Testis (tissue), 2 donors: Measurements from ENCODE around the gene HOXB3.

ENCODE experiments used
- POLR2A ChIP-seq: fragments of 450-650 bp; IDR thresholded peaks from one replicate; pipeline ENCODE4 v1.6.1; 2017; ENCODE audit warnings: antibody characterized with exemption, mild to moderate bottlenecking, moderate library complexity
- TF ChIP-seq, protein P1 (sequence below), 3 experiments: fragments of 450-650 bp in 2 of 3; fragments of 200-600 bp in 1 of 3; sonication (generic) in 1 of 3; IDR thresholded peaks; one replicate each; pipeline ENCODE4 v1.5.1; 2016 to 2019; ENCODE audit warnings: antibody characterized with exemption in 3 of 3, mild to moderate bottlenecking in 2 of 3, moderate library complexity in 1 of 3

DNA sequence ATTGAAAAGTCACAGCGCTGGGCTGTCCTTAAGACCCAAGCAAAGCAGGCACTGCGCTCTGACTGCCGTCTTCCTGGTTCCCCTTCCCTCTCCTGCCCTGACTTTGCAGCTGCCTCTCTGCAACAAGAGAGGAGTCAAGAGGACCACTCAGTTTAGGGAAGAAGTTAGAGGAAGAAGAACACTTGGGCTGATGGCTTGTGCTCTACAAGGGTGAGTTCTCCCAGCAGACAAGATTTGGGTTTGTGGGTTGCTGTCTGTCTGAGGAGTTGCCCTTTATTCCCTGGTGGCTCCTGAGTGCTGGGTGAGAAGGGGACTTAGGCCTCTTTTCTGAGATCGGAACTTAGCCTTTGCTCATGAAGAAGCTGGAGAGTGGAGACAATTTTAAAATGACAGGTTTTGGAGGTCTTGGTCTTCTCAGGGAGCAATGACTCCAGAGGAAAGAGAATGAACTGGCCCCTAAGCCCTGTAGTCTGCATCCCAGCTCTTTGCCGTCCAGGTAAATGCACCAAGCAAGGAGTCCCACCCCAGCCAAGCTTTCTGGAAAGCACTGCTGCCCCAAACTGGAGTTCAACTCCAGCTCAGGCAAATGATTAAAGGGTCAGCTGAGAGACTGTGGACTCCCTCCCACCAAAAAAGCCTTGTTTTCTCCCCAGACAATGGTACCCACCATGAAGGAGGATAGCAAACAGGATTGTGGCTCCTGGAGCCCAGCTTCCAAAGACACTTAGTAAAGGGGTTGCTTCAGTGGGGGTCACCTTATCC, 38.8 kb upstream of the HOXB3 start:
- TF ChIP-seq, protein P1, sequence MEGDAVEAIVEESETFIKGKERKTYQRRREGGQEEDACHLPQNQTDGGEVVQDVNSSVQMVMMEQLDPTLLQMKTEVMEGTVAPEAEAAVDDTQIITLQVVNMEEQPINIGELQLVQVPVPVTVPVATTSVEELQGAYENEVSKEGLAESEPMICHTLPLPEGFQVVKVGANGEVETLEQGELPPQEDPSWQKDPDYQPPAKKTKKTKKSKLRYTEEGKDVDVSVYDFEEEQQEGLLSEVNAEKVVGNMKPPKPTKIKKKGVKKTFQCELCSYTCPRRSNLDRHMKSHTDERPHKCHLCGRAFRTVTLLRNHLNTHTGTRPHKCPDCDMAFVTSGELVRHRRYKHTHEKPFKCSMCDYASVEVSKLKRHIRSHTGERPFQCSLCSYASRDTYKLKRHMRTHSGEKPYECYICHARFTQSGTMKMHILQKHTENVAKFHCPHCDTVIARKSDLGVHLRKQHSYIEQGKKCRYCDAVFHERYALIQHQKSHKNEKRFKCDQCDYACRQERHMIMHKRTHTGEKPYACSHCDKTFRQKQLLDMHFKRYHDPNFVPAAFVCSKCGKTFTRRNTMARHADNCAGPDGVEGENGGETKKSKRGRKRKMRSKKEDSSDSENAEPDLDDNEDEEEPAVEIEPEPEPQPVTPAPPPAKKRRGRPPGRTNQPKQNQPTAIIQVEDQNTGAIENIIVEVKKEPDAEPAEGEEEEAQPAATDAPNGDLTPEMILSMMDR (IDR thresholded peaks at IDR 0.05): no peak
- TF ChIP-seq POLR2A: no peak
